Measurements from ENCODE around the gene DENND1C. TPM values are rescaled to one million over a fixed set of nuclear protein-coding genes. Genes with fewer than 3 reads are reported as not detected.

Gene DENND1C
- total RNA-seq, 1 donor from 2014 or later: 0.51 TPM

GRCh38 chr19:6478815-6479214, 2.8 kb downstream of the DENND1C start:
- DNase-seq: no peak

- no peak for DNase-seq
Measured at GRCh38 chr19:6476896-6477431, 4.6 kb downstream of the DENND1C start.

- peak; percentile 47 for DNase-seq
Measured at GRCh38 chr19:6476155-6476895, 5.3 kb downstream of the DENND1C start.

DNA sequence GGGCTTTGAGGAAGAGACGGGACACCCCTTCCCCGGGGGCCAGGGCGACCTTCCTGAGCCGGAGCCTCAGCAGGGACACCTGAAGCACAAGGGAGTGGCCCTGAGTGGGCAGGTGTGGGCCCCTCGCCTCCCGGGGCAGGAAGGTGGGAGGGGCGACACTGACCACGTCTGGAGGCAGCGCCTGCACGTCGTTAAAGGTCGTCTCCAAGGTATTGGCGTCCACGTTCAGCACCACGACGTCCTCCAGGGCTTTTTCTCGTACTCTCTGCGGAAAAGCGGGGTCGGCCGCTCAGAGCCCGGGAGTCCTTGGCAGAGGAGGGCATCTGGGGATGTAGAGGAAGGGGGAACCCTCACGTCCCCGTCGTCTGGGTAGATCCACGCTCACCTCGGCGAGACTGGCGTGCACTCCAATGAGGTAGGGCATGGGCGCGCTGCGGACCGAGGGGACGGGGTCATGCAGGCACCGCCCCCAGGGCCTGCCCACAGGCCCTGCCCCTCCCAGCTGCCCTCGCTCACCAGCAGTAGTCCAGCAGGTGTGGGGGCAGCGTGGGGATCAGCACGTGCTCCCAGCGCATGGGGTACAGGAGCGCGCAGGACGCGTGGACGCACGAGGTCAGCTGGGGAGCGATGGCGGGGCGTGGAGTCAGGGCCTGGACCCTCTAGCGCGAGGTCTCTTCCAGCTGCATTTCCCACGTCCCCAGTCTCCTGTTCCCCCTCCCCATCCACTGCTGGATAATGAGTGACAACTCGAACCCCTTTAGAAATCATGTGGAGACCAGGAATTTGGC, 6.1 kb downstream of the DENND1C start:
- no peak for DNase-seq

DNA sequence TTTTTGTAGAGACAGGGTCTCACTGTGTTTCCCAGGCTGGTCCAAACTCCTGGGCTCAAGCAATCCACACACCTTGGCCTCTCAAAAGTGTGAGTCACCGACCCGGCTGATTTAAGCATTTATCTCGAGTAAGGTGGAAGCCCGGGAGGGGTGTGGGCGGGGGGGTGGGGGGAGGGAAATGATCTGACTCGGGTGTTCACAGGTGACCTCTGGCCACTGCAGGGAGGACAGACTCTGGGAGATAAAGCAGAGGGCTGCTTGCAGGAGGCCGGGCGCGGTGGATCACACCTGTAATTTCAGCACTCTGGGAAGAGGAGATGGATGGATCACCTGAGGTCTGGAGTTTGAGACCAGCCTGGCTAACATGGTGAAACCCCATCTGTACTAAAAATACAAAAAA, 7.9 kb downstream of the DENND1C start:
- DNase-seq: no peak

- DNase-seq: no peak
Measured at GRCh38 chr19:6472713-6473112, 8.9 kb downstream of the DENND1C start.

GRCh38 chr19:6471076-6471475, 10.5 kb downstream of the DENND1C start:
- DNase-seq: no peak

DNA sequence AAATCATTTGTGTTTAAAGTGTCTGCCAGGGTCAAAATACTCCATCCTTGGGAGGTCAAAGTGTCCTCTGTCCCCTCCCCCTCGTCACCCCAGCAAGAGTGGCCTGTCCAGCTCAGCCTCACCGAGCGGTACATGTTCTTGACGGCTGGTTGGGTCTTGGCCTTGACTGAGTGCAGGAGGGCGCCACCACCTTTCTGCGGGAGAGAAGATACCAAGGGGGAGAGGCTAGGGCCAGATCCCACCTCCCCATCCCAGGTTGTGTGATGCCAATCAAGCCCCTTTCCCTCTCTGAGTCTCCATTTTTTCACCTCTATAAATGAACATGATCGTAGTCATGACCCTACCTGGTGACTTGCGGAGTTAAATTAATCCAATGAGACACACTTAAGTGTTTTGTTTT, 11.4 kb downstream of the DENND1C start:
- no peak for DNase-seq

DNA sequence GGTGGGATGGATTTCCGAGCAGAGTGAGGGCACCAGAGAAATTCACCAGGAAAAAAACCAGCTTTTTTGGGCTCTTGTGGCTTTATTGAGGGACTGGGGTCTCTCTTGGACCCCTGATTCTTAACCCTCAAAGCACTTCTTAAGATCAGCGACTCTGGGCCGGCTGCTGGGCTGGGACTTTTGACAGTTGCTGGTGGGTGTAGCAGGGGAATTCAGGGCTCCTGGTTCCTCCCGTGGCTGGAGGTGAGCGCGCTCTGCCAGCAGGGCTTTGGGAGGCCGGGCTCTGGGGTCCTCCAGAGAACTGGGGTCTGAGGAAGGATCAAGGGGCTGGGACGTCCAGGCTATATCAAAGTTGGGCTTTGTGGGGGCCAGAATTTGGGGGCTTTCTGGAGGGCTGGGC, 14.2 kb downstream of the DENND1C start:
- no peak for DNase-seq

GRCh38 chr19:6466526-6467248, 14.9 kb downstream of the DENND1C start:
- DNase-seq: no peak

GRCh38 chr19:6465663-6466062, 15.9 kb downstream of the DENND1C start:
- no peak for DNase-seq

DNA sequence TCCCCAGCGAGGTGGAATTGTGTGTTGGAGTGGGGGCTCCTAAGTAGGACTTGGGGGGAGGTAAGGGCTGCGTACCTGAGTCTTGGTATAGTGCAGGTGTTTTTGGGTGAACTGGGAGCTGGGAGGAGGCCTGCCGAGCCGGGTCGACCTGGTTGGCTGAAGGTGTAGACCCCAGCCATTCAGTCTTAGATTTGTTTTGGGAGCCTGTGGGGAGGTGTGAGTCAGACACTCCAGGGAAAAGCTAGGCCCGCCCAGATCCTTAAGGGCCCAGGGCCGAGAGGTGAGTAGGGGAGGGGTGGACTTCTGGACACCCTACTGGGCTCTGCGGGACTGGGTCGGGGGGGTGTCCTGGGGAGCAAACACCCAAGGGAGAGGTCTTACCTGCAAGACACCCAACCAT, 16.6 kb downstream of the DENND1C start:
- DNase-seq: no peak

DNA sequence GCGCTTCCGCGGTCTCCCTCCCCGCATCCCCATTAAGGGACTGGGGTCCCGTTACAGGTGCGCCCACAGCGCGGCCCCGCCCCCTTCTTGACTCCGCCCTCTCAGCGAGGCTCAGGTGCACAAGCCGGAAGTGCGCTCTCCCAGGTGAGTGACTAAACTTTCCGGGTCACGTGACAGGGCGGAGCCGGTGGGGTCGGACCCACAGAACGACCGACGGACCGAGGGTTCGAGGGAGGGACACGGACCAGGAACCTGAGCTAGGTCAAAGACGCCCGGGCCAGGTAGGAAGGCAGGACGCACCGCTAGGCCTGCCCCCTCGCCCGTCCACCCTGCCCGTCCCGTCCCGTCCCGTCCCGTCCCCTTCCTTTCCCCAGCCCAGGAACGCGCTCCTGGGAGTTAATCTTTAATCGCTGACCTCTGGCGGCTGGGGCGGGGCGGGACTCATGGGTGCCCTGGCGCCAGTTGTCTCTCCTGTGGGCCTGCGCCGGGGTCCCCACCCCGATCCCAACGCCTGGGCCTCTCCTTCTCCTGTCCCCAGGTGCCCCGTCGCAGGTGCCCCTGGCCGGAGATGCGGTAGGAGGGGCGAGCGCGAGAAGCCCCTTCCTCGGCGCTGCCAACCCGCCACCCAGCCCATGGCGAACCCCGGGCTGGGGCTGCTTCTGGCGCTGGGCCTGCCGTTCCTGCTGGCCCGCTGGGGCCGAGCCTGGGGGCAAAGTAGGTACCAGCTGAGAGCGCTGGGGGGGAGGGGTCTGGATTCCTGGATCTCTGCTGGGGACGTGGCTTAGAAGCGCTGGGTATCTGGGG, 17.3 kb downstream of the DENND1C start, which contains the start of gene CRB3:
TSS of gene CRB3 (plus strand) at position 202 of the 804 bp plus-strand sequence. CDS start at position 633, 431 bp downstream.
- peak; percentile 38 for DNase-seq

- DNase-seq: peak; percentile 99
Measured at GRCh38 chr19:6460099-6460884, 21.3 kb downstream of the DENND1C start.

GRCh38 chr19:6459262-6460098, 22.1 kb downstream of the DENND1C start, which contains the start of gene SLC25A23:
SLC25A23 (minus strand) TSS chr19:6459792; CDS start chr19:6459628, 164 bp downstream.
- peak; percentile 89 for DNase-seq

GRCh38 chr19:6458695-6459261, 22.8 kb downstream of the DENND1C start:
- DNase-seq: no peak

DNA sequence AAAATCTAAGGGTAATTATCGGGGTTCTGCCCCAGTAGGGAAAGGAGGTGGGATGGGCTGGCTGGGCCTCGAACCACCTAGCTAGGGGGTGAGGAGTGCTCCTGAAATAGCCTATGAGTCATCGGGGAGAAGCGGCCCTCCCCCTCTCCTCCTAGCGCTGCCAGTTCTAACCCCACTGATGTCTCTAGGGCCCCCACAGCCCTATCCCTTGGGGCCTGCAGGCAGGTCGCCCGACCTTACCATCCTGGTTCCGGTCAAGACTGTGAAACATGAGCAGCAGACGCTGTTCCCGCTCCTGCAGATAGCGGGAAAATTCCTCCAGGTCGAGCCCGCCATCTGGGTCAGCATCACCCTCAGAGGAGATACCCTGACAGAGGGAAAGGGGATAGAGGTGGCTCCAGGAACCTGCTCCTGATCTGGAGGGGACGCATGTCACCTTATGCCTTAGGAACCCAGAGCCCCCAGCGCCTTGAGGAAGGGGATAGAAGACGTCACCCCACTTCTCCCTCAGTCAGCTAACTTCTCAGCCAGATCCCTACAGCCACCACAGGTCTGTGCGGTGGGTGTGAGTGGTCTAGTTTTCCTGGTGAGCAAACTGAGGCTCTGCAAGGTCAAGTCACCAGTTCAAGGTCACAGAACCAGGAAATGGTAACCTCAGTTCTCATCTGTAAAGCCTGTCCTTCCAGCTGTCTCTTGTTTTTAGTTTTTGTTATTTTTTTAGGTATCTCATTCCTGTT, 23.5 kb downstream of the DENND1C start:
- no peak for DNase-seq

DNA sequence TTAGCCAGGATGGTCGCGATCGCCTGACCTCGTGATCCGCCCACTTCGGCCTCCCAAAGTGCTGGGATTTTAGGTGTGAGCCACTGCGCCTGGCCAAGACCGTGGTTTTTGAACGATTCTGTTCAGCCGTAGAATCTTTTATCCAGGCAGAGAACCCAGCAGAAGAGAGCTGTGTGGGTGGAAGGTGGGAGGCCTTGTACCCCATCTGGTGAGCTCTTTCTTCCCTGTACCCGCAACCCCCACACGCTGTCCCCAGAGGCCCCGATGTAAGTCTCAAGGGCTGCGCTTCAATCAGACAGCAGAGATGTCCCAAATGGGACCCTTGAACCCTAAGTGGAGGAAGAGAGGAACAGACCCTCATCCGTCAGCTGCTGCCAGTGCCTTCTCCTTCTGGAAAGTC, 25.7 kb downstream of the DENND1C start:
- DNase-seq: no peak
